Lung (tissue), 12 donors: ENCODE data around the gene NNMT. TPM values are rescaled to one million over a fixed set of nuclear protein-coding genes. Genes with fewer than 3 reads are reported as not detected.
A peak's percentile ranks its signal among the peaks of the same experiment; 100 is the strongest.

Experiments
- ATAC-seq: fragments of 200-7000 bp; cut with Tn5 transposase; one replicate; pipeline ENCODE4 v1.9.1; 2020; ENCODE audit warnings: moderate number of reproducible peaks; ENCODE audit not compliant: insufficient read depth, low FRiP score
- DNase-seq, 3 donors: peaks; one replicate each; pipeline ENCODE4 v3.0.0-alpha.2; 2013 to 2017
- H3K27ac ChIP-seq, 2 donors: one replicate each; pipeline ENCODE4 v1.5.1; 2013; ENCODE audit warnings: mild to moderate bottlenecking in 2 of 2, moderate library complexity in 2 of 2, control low read depth in 1 of 2, inconsistent platforms in 1 of 2, low read depth in 1 of 2, low read length in 1 of 2
- H3K27me3 ChIP-seq, 3 donors: one replicate each; pipeline ENCODE4 v1.5.1; 2013; ENCODE audit warnings: low read length in 2 of 3; ENCODE audit not compliant: control insufficient read depth in 3 of 3, insufficient read depth in 3 of 3
- H3K36me3 ChIP-seq, 4 donors: one replicate each; pipeline ENCODE4 v1.5.1; 2013; ENCODE audit warnings: low read length in 4 of 4, mild to moderate bottlenecking in 1 of 4, moderate library complexity in 1 of 4; ENCODE audit not compliant: control insufficient read depth in 4 of 4, insufficient read depth in 4 of 4
- H3K4me1 ChIP-seq, 5 donors: one replicate each; pipeline ENCODE4 v1.5.1; 2013; ENCODE audit warnings: low read length in 5 of 5, mild to moderate bottlenecking in 2 of 5, moderate library complexity in 1 of 5; ENCODE audit not compliant: control insufficient read depth in 5 of 5, insufficient read depth in 5 of 5
- H3K4me3 ChIP-seq: one replicate; pipeline ENCODE4 v1.5.1; 2013; ENCODE audit warnings: mild to moderate bottlenecking, control low read depth, moderate library complexity
- H3K9ac ChIP-seq, 2 donors: one replicate each; pipeline ENCODE4 v1.5.1; 2013; ENCODE audit warnings: low read length in 2 of 2, control low read depth in 1 of 2; ENCODE audit not compliant: insufficient read depth in 1 of 2
- H3K9me3 ChIP-seq, 4 donors: one replicate each; pipeline ENCODE4 v1.5.1; 2013; ENCODE audit warnings: low read length in 3 of 4, mild to moderate bottlenecking in 1 of 4, moderate library complexity in 1 of 4; ENCODE audit not compliant: control insufficient read depth in 4 of 4, insufficient read depth in 3 of 4
- CTCF ChIP-seq: IDR thresholded peaks from 2 replicates; pipeline ENCODE4 v1.5.1; 2012; ENCODE audit warnings: mild to moderate bottlenecking; ENCODE audit errors: control extremely low read depth, extremely low read depth
- WGBS, 2 donors: extraction: QIAGEN DNeasy Blood & Tissue Kit; methylation state at CpG; one replicate each; pipeline ENCODE4 v1.1.7; 2013; 5-methylcytosine and 5-hydroxymethylcytosine counted together
- polyA plus RNA-seq, 2 donors: library from polyadenylated mRNA; stranded (reverse); fragments of 200-250 nt; gene quantifications; one replicate each; pipeline ENCODE4 v1.2.1, GENCODE V29; 2013
- total RNA-seq, 2 donors: library from RNA; depleted of rRNA in 1 of 2; stranded (reverse); fragments of >200 nt in 1 of 2; gene quantifications; one replicate each; pipeline ENCODE4 v1.2.1, GENCODE V29; 2014 to 2021
- donor health status: control.
- donor health status: control.
- donor health status: Bipolar disorder and iron deficiency.
- donor health status: healthy.
- donor health status: DM: yes; HTN: yes; CAD: no.

The NNMT gene
- total and polyA plus RNA-seq, 4 donors, result 15.4 to 523 (median 345) TPM

GRCh38 chr11:114258696-114259095, 37.5 kb upstream of the NNMT start:
- Histone ChIP-seq H3K27me3 (no peaks in the 10 kb centered on the region), H3K36me3 (peaks cover 0 to 17% (median 2%) of the 10 kb centered on the region in 4 donors), H3K4me3 (no peak overlapping the region), H3K27ac (peak overlapping the region; percentile 17 to 57), H3K9ac (no peak overlapping the region), H3K4me1 (peaks cover 0 to 18% (median 13%) of the 10 kb centered on the region in 5 donors), H3K9me3 (no peaks in the 10 kb centered on the region)
- TF ChIP-seq CTCF, result no peak
- WGBS, 2 donors, result 43 to 68% methylated on average over 7 of the region's 7 CpGs
- DNase-seq, result no peak
- ATAC-seq, result no peak

- no peak for DNase-seq
- TF ChIP-seq CTCF, result no peak
- WGBS, 2 donors, result 31 to 51% methylated on average over 10 of the region's 10 CpGs
- H3K27ac ChIP-seq, result no peak overlapping the region
- no peaks in the 10 kb centered on the region for H3K27me3 ChIP-seq
- ATAC-seq, result no peak
- peaks cover 0 to 17% (median 2%) of the 10 kb centered on the region in 4 donors for H3K36me3 ChIP-seq
- H3K9ac ChIP-seq, result no peak overlapping the region
- H3K4me1 ChIP-seq, result peaks cover 0 to 18% (median 13%) of the 10 kb centered on the region in 5 donors
- no peaks in the 10 kb centered on the region for H3K9me3 ChIP-seq
- no peak overlapping the region for H3K4me3 ChIP-seq
Observed at GRCh38 chr11:114259124-114259526, 37.1 kb upstream of the NNMT start.

- Histone ChIP-seq H3K27me3 (no peaks in the 10 kb centered on the region), H3K4me3 (no peak overlapping the region), H3K9me3 (no peaks in the 10 kb centered on the region), H3K4me1 (peaks cover 0 to 18% (median 13%) of the 10 kb centered on the region in 5 donors), H3K36me3 (peaks cover 0 to 13% (median 2%) of the 10 kb centered on the region in 4 donors), H3K9ac (no peak overlapping the region), H3K27ac (no peak overlapping the region)
- TF ChIP-seq CTCF, result no peak
- ATAC-seq, result no peak
- 77 to 78% methylated on average over 12 of the region's 12 CpGs for WGBS, 2 donors
- no peak for DNase-seq
Observed at GRCh38 chr11:114259551-114259983, 36.6 kb upstream of the NNMT start.

GRCh38 chr11:114260077-114260476, 36.1 kb upstream of the NNMT start:
- no peak for DNase-seq
- H3K27me3 ChIP-seq, result no peaks in the 10 kb centered on the region
- H3K9me3 ChIP-seq, result no peaks in the 10 kb centered on the region
- H3K4me1 ChIP-seq, result peaks cover 0 to 18% (median 13%) of the 10 kb centered on the region in 5 donors
- TF ChIP-seq CTCF, result no peak
- no peak for ATAC-seq
- H3K9ac ChIP-seq, result no peak overlapping the region
- no peak overlapping the region for H3K4me3 ChIP-seq
- H3K27ac ChIP-seq, result peak overlapping the region; percentile 9 to 30
- WGBS, 2 donors, result 87 to 88% methylated on average over 6 of the region's 6 CpGs
- H3K36me3 ChIP-seq, result peaks cover 0 to 12% (median 2%) of the 10 kb centered on the region in 4 donors
